Keratinocyte (primary cell): ENCODE results near the gene SLC37A3. TPM values are rescaled to one million over a fixed set of nuclear protein-coding genes. Genes with fewer than 3 reads are reported as not detected.
"Not testable (repeated sequence)": the region's sequence is repeated elsewhere in the genome, so short reads cannot be mapped to it uniquely, and the experiment has no call there.

Source experiments
- DNase-seq: peaks from one replicate; pipeline ENCODE4 v3.0.0-alpha.2; 2011; ENCODE audit warnings: low read depth, missing footprints, low spot score
- FAIRE-seq: peaks from 2 replicates; lab custom pipeline; 2011; peaks lifted over from hg19 to GRCh38; lab: Jason Lieb, UNC
- H2AFZ ChIP-seq: 2 replicates; pipeline ENCODE4 v1.6.0; 2012; ENCODE audit warnings: low read length, control low read depth, inconsistent platforms; ENCODE audit not compliant: control insufficient read depth
- H3K27ac ChIP-seq: 2 replicates; pipeline ENCODE4 v1.5.1; 2011; ENCODE audit warnings: low read length; ENCODE audit not compliant: control insufficient read depth, insufficient read depth
- H3K27me3 ChIP-seq: 3 replicates; pipeline ENCODE4 v1.6.0; 2011; ENCODE audit warnings: low read length; ENCODE audit not compliant: control insufficient read depth, insufficient read depth; ENCODE audit errors: extremely low read depth
- H3K36me3 ChIP-seq, 2 experiments: 2 replicates in 1 of 2; 3 replicates in 1 of 2; pipeline ENCODE4 v1.5.1; 2011; ENCODE audit warnings: low read length in 2 of 2, mild to moderate bottlenecking in 1 of 2; ENCODE audit not compliant: control insufficient read depth in 2 of 2, insufficient read depth in 2 of 2; ENCODE audit errors: extremely low read depth in 1 of 2
- H3K4me1 ChIP-seq: 3 replicates; pipeline ENCODE4 v1.5.1; 2011; ENCODE audit warnings: low read length; ENCODE audit not compliant: control insufficient read depth, insufficient read depth; ENCODE audit errors: extremely low read depth
- H3K4me2 ChIP-seq: 3 replicates; pipeline ENCODE4 v1.6.0; 2011; ENCODE audit warnings: low read depth, low read length; ENCODE audit not compliant: control insufficient read depth, insufficient read depth; ENCODE audit errors: extremely low read depth
- H3K4me3 ChIP-seq, 3 experiments: fragments of 200-600 bp in 1 of 3; sonication (generic) in 1 of 3; 2 replicates in 2 of 3; 3 replicates in 1 of 3; pipeline ENCODE4 v1.5.1; 2011 to 2016; ENCODE audit warnings: low read length in 3 of 3, mild to moderate bottlenecking in 3 of 3, control low read depth in 2 of 3, inconsistent platforms in 1 of 3, low read depth in 1 of 3, mixed read lengths in 1 of 3, mixed run types in 1 of 3, moderate library complexity in 1 of 3; ENCODE audit not compliant: control insufficient read depth in 2 of 3, insufficient read depth in 2 of 3; ENCODE audit errors: extremely low read depth in 1 of 3
- H3K79me2 ChIP-seq: 2 replicates; pipeline ENCODE4 v1.6.0; 2012; ENCODE audit warnings: low read length; ENCODE audit not compliant: control insufficient read depth, insufficient read depth
- H3K9ac ChIP-seq: 3 replicates; pipeline ENCODE4 v1.6.0; 2011; ENCODE audit warnings: low read length; ENCODE audit not compliant: control insufficient read depth, insufficient read depth; ENCODE audit errors: extremely low read depth
- H3K9me1 ChIP-seq: 3 replicates; pipeline ENCODE4 v1.6.0; 2011; ENCODE audit warnings: low read length; ENCODE audit not compliant: control insufficient read depth, insufficient read depth; ENCODE audit errors: extremely low read depth
- H3K9me3 ChIP-seq: 2 replicates; pipeline ENCODE4 v1.5.1; 2012; ENCODE audit warnings: low read depth, low read length; ENCODE audit not compliant: control insufficient read depth
- H4K20me1 ChIP-seq: 3 replicates; pipeline ENCODE4 v1.6.0; 2011; ENCODE audit warnings: low read length; ENCODE audit not compliant: control insufficient read depth, insufficient read depth; ENCODE audit errors: extremely low read depth
- EZH2 ChIP-seq: IDR thresholded peaks from one replicate; pipeline ENCODE4 v1.6.1; 2012; ENCODE audit warnings: inconsistent platforms, mild to moderate bottlenecking, low read length, moderate library complexity
- dilution Hi-C: fragments of 300-500 bp; cut with MboI; formaldehyde crosslinking; loops from one replicate; pipeline ENCODE4 v1.7.0; 2020; ENCODE audit warnings: low sequenced_read_pairs; ENCODE audit not compliant: extremely low pct_ligation_motif_present
- polyA plus RNA-seq, 5 experiments: library from polyadenylated mRNA; depleted of rRNA in 3 of 5; stranded (reverse) in 3 of 5; stranded (forward) in 1 of 5; unstranded in 1 of 5; fragments of >200 nt; gene quantifications; 1 replicate in 1 of 5; 2 replicates in 3 of 5; 3 replicates in 1 of 5; pipeline versions ENCODE4 v1.2.1 to v1.2.3, GENCODE V29; 2011 to 2012; ENCODE audit warnings: missing spikeins in 2 of 5, low read depth in 1 of 5, low replicate concordance in 1 of 5
- TF ChIP-seq, protein P1 (sequence below), 3 experiments: IDR thresholded peaks in 1 of 3; conservative IDR thresholded peaks in 1 of 3; optimal IDR thresholded peaks in 1 of 3; 2 replicates in 2 of 3; 3 replicates in 1 of 3; pipeline versions ENCODE3 to v1.5.1; 2011; ENCODE audit warnings: low read length in 3 of 3, mild to moderate bottlenecking in 3 of 3, moderate library complexity in 2 of 3, control low read depth in 1 of 3, inconsistent platforms in 1 of 3; ENCODE audit not compliant: insufficient read depth in 2 of 3; ENCODE audit errors: extremely low read depth in 1 of 3

SLC37A3 gene
- polyA plus RNA-seq, 1 donor (not counting 4 experiments of a cell fraction or from before 2014, with no cell fraction given) = 51.4 TPM

DNA sequence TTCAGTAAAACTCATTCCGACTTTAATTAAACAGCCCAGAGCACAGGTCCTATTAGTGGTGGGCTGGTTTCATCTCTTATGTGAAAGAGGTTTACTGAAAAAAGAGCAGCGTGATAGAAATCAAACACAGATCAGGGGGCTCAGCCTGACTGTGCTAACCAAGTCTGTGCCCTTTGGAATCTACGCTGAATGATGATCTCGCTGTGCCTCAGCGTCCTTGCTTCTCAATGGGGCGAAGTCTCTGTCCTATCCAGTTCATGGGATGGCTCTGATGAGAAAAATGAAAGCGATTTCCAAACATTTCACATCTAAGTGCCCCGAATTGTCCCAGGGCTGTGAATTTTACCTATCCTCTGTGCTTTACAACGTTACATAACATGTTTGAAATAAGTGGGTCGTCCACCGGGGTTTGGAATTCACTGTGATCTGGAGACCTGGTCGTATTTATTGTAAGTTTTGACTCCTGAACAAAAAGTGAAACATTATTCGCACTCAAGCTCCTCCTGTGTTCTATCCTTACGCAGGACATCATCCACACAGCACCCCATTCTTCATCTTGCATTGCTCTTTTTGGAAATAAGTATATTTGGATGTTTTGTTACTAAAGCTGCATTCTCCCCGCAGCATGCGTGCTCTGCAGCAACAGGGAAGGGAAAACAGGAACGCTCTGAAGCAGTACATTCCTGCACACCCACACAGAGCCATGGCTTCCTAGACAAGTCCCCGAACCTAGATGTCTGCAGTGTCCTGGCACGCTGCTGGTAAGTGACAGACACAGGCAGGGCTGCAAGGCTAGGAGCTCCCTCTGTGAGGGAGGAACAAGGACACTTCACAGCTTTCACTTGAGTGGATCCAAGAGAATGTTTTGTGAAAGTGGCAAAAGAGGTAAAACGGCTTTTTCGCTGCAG is 83.5 kb downstream of the SLC37A3 start:
- peaks cover 16% of the 10 kb centered on the region for H3K4me1 ChIP-seq
- H3K9me1 ChIP-seq = no peaks in the 10 kb centered on the region
- dilution Hi-C loops = no loop called here
- no peak overlapping the region for H3K9ac ChIP-seq
- H3K27me3 ChIP-seq = no peaks in the 10 kb centered on the region
- no peak for DNase-seq
- H2AFZ ChIP-seq = no peak overlapping the region
- H3K27ac ChIP-seq = no peak overlapping the region
- no peak for FAIRE-seq
- no peaks in the 10 kb centered on the region for H3K79me2 ChIP-seq
- H3K36me3 ChIP-seq = no peaks in the 10 kb centered on the region
- no peaks in the 10 kb centered on the region for H4K20me1 ChIP-seq
- H3K9me3 ChIP-seq = no peaks in the 10 kb centered on the region
- H3K4me2 ChIP-seq = no peak overlapping the region
- TF ChIP-seq, protein P1, sequence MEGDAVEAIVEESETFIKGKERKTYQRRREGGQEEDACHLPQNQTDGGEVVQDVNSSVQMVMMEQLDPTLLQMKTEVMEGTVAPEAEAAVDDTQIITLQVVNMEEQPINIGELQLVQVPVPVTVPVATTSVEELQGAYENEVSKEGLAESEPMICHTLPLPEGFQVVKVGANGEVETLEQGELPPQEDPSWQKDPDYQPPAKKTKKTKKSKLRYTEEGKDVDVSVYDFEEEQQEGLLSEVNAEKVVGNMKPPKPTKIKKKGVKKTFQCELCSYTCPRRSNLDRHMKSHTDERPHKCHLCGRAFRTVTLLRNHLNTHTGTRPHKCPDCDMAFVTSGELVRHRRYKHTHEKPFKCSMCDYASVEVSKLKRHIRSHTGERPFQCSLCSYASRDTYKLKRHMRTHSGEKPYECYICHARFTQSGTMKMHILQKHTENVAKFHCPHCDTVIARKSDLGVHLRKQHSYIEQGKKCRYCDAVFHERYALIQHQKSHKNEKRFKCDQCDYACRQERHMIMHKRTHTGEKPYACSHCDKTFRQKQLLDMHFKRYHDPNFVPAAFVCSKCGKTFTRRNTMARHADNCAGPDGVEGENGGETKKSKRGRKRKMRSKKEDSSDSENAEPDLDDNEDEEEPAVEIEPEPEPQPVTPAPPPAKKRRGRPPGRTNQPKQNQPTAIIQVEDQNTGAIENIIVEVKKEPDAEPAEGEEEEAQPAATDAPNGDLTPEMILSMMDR (optimal IDR thresholded peaks at IDR 0.05 in 1 of 3, IDR thresholded peaks at IDR 0.05 in 1 of 3, conservative IDR thresholded peaks at IDR 0.05 in 1 of 3; ENCODE audit: extremely low read depth in 1 of 3, insufficient read depth in 2 of 3, low read length in 3 of 3) = no peak
- TF ChIP-seq EZH2 = no peak
- no peak overlapping the region for H3K4me3 ChIP-seq

DNA sequence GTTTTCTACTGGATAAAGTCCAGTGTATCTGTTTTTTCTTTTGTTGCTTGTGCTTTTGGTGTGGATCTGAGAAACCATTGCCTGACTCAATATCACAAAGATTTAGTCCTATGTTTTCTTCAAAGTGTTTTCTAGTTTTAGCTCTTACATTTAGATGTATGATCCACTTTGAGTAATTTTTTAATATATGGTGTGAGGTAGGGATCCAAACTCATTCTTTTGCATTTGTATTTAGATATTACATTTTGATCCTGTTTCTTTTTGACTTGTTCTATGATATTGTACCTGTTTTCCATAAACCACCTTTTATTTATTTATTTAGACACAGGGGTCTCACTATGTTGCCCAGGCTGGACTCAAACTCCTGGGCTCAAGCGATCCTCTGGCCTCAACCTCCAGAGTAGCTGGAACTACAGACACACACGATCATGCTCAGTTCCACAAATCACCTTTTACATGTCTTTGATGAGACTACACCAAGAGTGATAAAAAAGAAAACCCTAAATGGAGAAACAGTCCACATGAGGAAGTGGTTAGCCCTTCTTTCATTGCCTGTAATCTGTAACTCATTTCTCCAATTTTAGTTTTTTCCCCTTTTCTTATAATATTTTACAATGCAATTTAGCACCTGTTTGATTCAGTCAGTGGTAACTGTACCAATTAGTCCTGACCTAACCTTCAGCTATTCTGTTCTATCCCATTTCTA is 86.0 kb downstream of the SLC37A3 start:
- DNase-seq = no peak
- Histone ChIP-seq H3K4me3 (no peak overlapping the region), H3K4me1 (peaks cover 16% of the 10 kb centered on the region), H3K27ac (no peak overlapping the region), H3K36me3 (no peaks in the 10 kb centered on the region), H3K9me1 (no peaks in the 10 kb centered on the region), H3K4me2 (no peak overlapping the region), H3K9ac (no peak overlapping the region), H3K9me3 (no peaks in the 10 kb centered on the region), H3K79me2 (no peaks in the 10 kb centered on the region), H3K27me3 (no peaks in the 10 kb centered on the region), H4K20me1 (no peaks in the 10 kb centered on the region), H2AFZ (no peak overlapping the region)
- no peak for FAIRE-seq
- dilution Hi-C loops = no loop called here
- TF ChIP-seq EZH2 = no peak
- TF ChIP-seq, protein P1 (optimal IDR thresholded peaks at IDR 0.05 in 1 of 3, IDR thresholded peaks at IDR 0.05 in 1 of 3, conservative IDR thresholded peaks at IDR 0.05 in 1 of 3; ENCODE audit: extremely low read depth in 1 of 3, insufficient read depth in 2 of 3, low read length in 3 of 3) = no peak

DNA sequence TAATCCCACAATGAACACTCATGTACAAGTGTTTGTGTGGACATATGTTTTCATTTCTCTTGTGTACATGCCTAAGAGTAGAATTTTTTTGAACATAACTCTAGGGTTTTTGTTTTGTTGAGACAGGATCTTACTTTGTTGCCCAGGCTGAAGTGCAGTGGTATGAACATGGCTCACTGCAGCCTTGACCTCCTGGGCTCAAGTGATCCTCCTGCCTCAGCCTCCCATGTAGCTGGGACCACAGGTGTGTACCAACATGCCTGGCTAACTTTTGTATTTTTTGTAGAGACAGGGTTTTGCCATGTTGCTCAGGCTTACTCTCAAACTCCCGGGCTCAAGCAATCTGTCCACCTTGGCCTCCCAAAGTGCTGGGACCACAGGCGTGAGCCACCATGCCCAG is 87.2 kb downstream of the SLC37A3 start:
- FAIRE-seq, H3K9me1 ChIP-seq, H3K36me3 ChIP-seq, H3K27me3 ChIP-seq, H2AFZ ChIP-seq, H3K4me2 ChIP-seq, dilution Hi-C loops, H3K27ac ChIP-seq, H3K4me3 ChIP-seq, DNase-seq, H3K9ac ChIP-seq, H3K4me1 ChIP-seq, H3K9me3 ChIP-seq, H4K20me1 ChIP-seq, H3K79me2 ChIP-seq: not testable (repeated sequence)
